Astrocyte (in vitro differentiated cells and primary cell): ENCODE data around the gene C16orf46. TPM values are rescaled to one million over a fixed set of nuclear protein-coding genes. Genes with fewer than 3 reads are reported as not detected.

Source experiments
- DNase-seq: peaks from one replicate; pipeline ENCODE4 v3.0.0-alpha.2; 2010; ENCODE audit warnings: low read depth
- FAIRE-seq: peaks from 2 replicates; lab custom pipeline; 2011; peaks lifted over from hg19 to GRCh38; lab: Jason Lieb, UNC
- H2AFZ ChIP-seq: 2 replicates; pipeline ENCODE4 v1.6.0; 2012; ENCODE audit warnings: low read depth, low read length, inconsistent platforms
- H3K27ac ChIP-seq: 2 replicates; pipeline ENCODE4 v1.5.1; 2011; ENCODE audit warnings: low read depth, low read length, inconsistent platforms
- H3K27me3 ChIP-seq: 2 replicates; pipeline ENCODE4 v1.6.0; 2011; ENCODE audit warnings: low read length, inconsistent platforms; ENCODE audit not compliant: insufficient read depth
- H3K36me3 ChIP-seq: 2 replicates; pipeline ENCODE4 v1.5.1; 2011; ENCODE audit warnings: low read length, inconsistent platforms; ENCODE audit not compliant: insufficient read depth
- H3K4me1 ChIP-seq: 2 replicates; pipeline ENCODE4 v1.5.1; 2011; ENCODE audit warnings: low read length, inconsistent platforms; ENCODE audit not compliant: insufficient read depth
- H3K4me2 ChIP-seq: 2 replicates; pipeline ENCODE4 v1.6.0; 2012; ENCODE audit warnings: low read length, inconsistent platforms
- H3K4me3 ChIP-seq: 2 replicates; pipeline ENCODE4 v1.5.1; 2011; ENCODE audit warnings: low read depth, mild to moderate bottlenecking, low read length, inconsistent platforms; ENCODE audit not compliant: insufficient read depth
- H3K79me2 ChIP-seq: 2 replicates; pipeline ENCODE4 v1.6.0; 2012; ENCODE audit warnings: mild to moderate bottlenecking, low read length, inconsistent platforms; ENCODE audit not compliant: insufficient read depth
- H3K9ac ChIP-seq: 2 replicates; pipeline ENCODE4 v1.6.0; 2012; ENCODE audit warnings: mild to moderate bottlenecking, low read length, inconsistent platforms
- H3K9me3 ChIP-seq: 2 replicates; pipeline ENCODE4 v1.5.1; 2012; ENCODE audit warnings: low read depth, mild to moderate bottlenecking, low read length, inconsistent platforms; ENCODE audit not compliant: insufficient read depth
- H4K20me1 ChIP-seq: 2 replicates; pipeline ENCODE4 v1.6.0; 2012; ENCODE audit warnings: low read length, inconsistent platforms; ENCODE audit not compliant: insufficient read depth
- H3K27ac Mint-ChIP-seq: one replicate; pipeline ENCODE4 v1.8.0; 2021; ENCODE audit warnings: mild to moderate bottlenecking, mixed read lengths; ENCODE audit not compliant: unreplicated experiment
- H3K27me3 Mint-ChIP-seq: one replicate; pipeline ENCODE4 v1.8.0; 2021; ENCODE audit warnings: low read depth, mixed read lengths; ENCODE audit not compliant: unreplicated experiment
- H3K36me3 Mint-ChIP-seq: one replicate; pipeline ENCODE4 v1.8.0; 2021; ENCODE audit warnings: low read depth, mixed read lengths; ENCODE audit not compliant: unreplicated experiment
- H3K4me1 Mint-ChIP-seq: one replicate; pipeline ENCODE4 v1.8.0; 2021; ENCODE audit warnings: low read depth, mixed read lengths; ENCODE audit not compliant: unreplicated experiment
- H3K4me3 Mint-ChIP-seq: one replicate; pipeline ENCODE4 v1.8.0; 2021; ENCODE audit warnings: mild to moderate bottlenecking, moderate library complexity, mixed read lengths; ENCODE audit not compliant: unreplicated experiment
- H3K9me3 Mint-ChIP-seq: one replicate; pipeline ENCODE4 v1.8.0; 2021; ENCODE audit warnings: mild to moderate bottlenecking, mixed read lengths; ENCODE audit not compliant: unreplicated experiment
- CTCF ChIP-seq: IDR thresholded peaks from 2 replicates; pipeline ENCODE4 v1.5.1; 2011; ENCODE audit warnings: low read depth, mild to moderate bottlenecking, inconsistent platforms, low read length, moderate library complexity; ENCODE audit not compliant: insufficient read depth
- EZH2 ChIP-seq: IDR thresholded peaks from 2 replicates; pipeline ENCODE4 v1.6.1; 2012; ENCODE audit warnings: mild to moderate bottlenecking, low read length, inconsistent platforms; ENCODE audit not compliant: insufficient read depth
- total RNA-seq: library from RNA; stranded (reverse); gene quantifications from 2 replicates; pipeline ENCODE4 v1.2.1, GENCODE V29; 2021

C16orf46 gene
- total RNA-seq, 1 donor from 2014 or later = 1.8 TPM

DNA sequence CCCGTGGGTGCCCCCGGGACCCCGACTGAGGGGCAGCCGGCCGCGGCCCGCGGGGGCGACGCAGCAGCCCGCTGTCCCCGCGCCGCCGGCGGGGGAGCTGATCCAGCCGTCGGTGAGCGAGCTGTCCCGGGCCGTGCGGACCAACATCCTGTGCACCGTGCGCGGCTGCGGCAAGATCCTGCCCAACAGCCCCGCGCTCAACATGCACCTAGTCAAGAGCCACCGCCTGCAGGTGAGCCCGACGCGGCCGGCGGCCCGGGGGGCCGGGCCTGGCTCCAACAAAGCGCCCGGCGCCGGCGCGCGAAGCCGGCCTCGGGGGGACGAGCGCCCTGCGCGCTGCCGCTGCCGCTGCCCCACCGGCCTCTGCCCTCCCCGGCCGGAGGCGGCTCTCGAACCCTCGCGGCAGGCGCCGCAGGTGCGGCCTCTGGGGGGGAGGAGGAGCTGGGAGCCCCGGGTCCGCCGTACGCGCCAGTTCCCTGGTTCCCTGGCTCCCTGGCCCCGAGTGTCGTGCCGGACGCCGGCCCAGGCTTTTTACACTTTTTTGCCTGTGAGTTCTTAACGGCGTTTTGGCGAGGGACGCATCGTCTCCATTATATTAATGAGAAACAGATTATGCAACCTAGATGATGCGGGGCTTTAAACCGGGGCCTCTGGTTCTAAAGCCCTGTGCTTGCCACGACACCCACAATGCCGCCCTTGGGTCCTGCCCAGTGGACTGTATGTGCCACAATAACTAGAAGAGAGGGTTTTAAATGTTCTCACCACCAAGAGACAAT lies 40.9 kb downstream of the C16orf46 start:
- DNase-seq = no peak
- Histone ChIP-seq H3K36me3 (peaks cover 1% of the 10 kb centered on the region), H2AFZ (peak overlapping the region; percentile 65), H3K4me1 (peaks cover 10% of the 10 kb centered on the region), H3K9me3 (no peaks in the 10 kb centered on the region), H3K27me3 (no peaks in the 10 kb centered on the region), H3K4me3 (peak overlapping the region; percentile 71), H3K79me2 (peaks cover 45% of the 10 kb centered on the region), H3K4me2 (peak overlapping the region; percentile 96), H4K20me1 (peaks cover 33% of the 10 kb centered on the region), H3K27ac (peak overlapping the region; percentile 56), H3K9ac (peak overlapping the region; percentile 87)
- Mint-ChIP-seq H3K9me3 (no peaks in the 10 kb centered on the region), H3K27ac (peak overlapping the region; percentile 77), H3K4me1 (peaks cover 22% of the 10 kb centered on the region), H3K4me3 (peak overlapping the region; percentile 92), H3K27me3 (no peaks in the 10 kb centered on the region), H3K36me3 (no peaks in the 10 kb centered on the region)
- TF ChIP-seq EZH2 (no peak), CTCF (no peak)
- no peak for FAIRE-seq

DNA sequence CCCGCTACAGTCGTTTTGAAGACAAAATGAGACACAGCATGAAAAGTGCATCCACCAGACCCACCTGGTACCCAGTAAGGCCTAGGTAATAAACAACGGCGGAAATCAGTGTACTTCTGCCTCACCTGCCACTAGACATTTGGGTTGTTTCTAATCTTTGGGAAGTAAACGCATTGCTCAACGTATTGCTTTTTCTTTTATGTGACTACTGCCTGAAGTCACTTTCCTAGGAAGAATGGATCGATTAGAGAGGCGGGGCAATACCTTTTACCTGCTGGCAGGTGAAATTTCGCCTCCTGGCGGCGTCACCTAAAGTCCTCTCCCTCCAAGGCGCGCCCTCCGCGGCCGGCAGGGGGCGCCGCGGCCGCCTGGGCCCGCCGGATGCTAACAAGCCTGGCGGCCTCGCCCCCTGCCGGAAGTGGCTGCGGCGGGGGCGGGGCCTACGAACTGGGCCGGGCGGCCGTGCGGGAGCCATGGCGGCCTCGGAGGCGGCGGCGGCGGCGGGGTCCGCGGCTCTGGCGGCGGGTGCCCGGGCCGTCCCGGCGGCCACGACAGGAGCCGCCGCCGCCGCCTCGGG lies 41.6 kb downstream of the C16orf46 start, which contains the start of gene ATMIN:
ATMIN (plus strand) TSS at position 445 of the 577 bp plus-strand sequence; CDS start at position 474, 29 bp downstream.
- peak within 1 kb of the TSS; percentile 87 for H3K9ac ChIP-seq
- H3K27ac ChIP-seq = peak within 1 kb of the TSS; percentile 56
- H3K36me3 ChIP-seq = no peaks in the 10 kb centered on the region
- Mint-ChIP-seq H3K36me3 (no peaks in the 10 kb centered on the region), H3K4me1 (peaks cover 16% of the 10 kb centered on the region), H3K27me3 (no peaks in the 10 kb centered on the region), H3K4me3 (peak within 1 kb of the TSS; percentile 92), H3K27ac (peak within 1 kb of the TSS; percentile 77), H3K9me3 (no peaks in the 10 kb centered on the region)
- no peak for FAIRE-seq
- no peaks in the 10 kb centered on the region for H3K27me3 ChIP-seq
- H3K9me3 ChIP-seq = no peaks in the 10 kb centered on the region
- peaks cover 10% of the 10 kb centered on the region for H3K4me1 ChIP-seq
- peak; percentile 41 for DNase-seq
- peak within 1 kb of the TSS; percentile 96 for H3K4me2 ChIP-seq
- H3K79me2 ChIP-seq = peaks cover 42% of the 10 kb centered on the region
- TF ChIP-seq EZH2 = no peak
- TF ChIP-seq CTCF = peak; percentile 80
- peak within 1 kb of the TSS; percentile 65 for H2AFZ ChIP-seq
- peak within 1 kb of the TSS; percentile 71 for H3K4me3 ChIP-seq
- peaks cover 28% of the 10 kb centered on the region for H4K20me1 ChIP-seq
